ENCODE measurements around the gene UBE3C.

The UBE3C gene

DNA sequence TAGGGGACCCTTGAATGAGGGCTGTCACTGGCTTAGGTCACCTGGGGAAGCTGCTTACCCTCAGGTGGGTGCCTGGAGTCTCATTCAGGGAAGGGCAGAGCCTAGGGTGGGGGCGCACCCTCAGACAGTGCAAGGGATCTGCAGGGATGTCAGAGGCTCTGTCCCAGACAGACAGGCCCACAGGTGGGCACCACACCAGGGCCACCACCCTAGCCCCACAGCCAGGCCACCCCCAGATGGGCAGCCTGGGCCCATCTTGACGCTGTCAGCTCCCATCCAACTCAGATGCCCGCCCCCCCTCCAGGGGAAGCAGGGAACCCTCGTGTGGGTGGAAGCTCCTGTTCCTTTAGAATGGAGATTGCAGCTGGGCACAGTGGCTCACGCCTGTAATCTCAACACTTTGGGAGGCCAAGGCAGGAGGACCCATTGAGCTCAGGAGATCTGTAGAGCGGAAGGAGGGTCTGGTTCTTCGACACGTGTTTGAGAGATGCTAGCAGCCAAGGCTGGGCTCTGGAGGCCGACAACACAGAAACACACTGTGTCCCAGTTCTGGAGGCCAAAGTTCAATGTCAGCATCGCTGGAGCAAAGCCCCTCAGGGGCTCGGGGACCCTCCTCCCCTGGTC lies 139.6 kb downstream of the UBE3C start:
- H3K4me3 ChIP-seq (replicated peaks in 1 of 2; ENCODE audit: low read depth in 2 of 2, low read length in 2 of 2): no peak overlapping the region
- DNase-seq (ENCODE audit: low read depth in 2 of 2): no peak
- TF ChIP-seq, protein P1, sequence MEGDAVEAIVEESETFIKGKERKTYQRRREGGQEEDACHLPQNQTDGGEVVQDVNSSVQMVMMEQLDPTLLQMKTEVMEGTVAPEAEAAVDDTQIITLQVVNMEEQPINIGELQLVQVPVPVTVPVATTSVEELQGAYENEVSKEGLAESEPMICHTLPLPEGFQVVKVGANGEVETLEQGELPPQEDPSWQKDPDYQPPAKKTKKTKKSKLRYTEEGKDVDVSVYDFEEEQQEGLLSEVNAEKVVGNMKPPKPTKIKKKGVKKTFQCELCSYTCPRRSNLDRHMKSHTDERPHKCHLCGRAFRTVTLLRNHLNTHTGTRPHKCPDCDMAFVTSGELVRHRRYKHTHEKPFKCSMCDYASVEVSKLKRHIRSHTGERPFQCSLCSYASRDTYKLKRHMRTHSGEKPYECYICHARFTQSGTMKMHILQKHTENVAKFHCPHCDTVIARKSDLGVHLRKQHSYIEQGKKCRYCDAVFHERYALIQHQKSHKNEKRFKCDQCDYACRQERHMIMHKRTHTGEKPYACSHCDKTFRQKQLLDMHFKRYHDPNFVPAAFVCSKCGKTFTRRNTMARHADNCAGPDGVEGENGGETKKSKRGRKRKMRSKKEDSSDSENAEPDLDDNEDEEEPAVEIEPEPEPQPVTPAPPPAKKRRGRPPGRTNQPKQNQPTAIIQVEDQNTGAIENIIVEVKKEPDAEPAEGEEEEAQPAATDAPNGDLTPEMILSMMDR (IDR thresholded peaks at IDR 0.05; ENCODE audit: low read depth, low read length): no peak

DNA sequence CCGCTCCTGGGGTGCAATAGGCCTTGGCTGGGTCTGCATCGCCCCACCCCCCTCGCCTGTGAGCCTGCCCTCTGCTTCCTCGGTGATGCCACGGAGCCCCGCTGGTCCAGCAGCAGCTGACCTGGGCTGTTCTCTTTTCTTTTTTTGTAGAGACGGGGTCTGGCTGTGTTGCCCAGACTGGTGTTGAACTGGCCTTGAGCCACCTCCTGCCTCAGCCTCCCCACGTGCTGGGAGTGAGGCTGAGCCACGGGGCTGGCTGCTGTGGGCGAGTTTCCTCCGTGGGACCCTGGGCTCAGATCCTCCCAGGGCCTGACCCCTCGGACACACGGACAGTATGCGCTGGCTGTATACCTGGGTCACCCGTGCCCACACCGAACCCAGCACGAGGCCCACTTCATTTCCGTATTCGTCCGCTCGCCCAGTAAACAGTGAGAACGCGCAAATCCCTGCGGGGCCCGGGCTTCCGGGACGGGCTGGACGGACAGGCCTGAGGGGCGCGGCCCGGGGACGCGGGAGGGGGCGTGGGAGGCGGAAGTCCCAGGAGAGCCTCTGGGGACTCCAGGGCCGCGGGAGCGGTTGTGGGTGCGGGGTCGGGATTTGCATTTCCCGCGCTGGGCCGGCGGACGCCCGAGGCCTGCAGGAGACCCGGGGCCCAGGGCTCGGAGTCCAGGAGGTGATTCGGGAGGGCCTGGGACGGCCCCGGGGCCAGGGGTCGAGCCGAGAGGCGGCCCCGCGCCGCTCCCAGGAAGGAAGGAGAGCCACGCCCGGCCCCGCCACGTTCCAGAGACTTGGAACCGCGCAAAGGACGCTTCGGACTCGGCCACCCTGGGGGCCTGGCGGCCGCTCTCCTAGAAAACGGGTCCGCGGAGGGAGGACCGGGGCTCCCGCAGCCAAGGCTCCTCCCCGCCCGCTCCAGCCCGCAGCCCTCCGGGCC lies 140.3 kb downstream of the UBE3C start:
- peak; percentile 39 to 68 for DNase-seq (ENCODE audit: low read depth in 2 of 2)
- H3K4me3 ChIP-seq (replicated peaks in 1 of 2; ENCODE audit: low read depth in 2 of 2, low read length in 2 of 2): peak overlapping the region; percentile 29 to 44
- TF ChIP-seq, protein P1 (IDR thresholded peaks at IDR 0.05; ENCODE audit: low read depth, low read length): no peak

DNA sequence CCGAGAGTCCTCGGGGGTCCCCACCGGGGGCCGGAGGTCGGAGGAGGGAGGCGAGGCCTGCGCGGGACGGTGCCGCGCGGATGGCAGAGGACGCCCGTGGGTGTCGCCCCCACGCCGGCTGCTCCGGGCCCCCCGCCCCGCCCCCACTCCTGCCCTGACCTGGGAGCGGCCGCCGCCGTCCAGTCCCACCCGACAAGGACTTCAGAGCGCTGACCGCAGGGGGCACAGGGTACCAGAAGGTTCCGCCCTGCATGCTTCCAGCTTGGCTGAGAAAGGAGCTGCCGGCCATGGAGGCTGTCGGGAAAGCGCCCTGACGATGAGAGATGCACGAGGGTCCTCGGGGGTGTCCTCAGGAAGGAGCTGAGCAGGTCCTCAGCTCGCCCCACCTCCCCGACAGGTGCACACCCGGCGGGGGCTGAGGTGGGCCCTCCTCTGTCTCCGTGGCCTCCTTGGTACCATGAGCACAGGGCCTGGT lies 141.1 kb downstream of the UBE3C start:
- no peak for DNase-seq (ENCODE audit: low read depth in 2 of 2)
- TF ChIP-seq, protein P1 (IDR thresholded peaks at IDR 0.05; ENCODE audit: low read depth, low read length): no peak
- H3K4me3 ChIP-seq (replicated peaks in 1 of 2; ENCODE audit: low read depth in 2 of 2, low read length in 2 of 2): peak overlapping the region; percentile 11 to 44

DNA sequence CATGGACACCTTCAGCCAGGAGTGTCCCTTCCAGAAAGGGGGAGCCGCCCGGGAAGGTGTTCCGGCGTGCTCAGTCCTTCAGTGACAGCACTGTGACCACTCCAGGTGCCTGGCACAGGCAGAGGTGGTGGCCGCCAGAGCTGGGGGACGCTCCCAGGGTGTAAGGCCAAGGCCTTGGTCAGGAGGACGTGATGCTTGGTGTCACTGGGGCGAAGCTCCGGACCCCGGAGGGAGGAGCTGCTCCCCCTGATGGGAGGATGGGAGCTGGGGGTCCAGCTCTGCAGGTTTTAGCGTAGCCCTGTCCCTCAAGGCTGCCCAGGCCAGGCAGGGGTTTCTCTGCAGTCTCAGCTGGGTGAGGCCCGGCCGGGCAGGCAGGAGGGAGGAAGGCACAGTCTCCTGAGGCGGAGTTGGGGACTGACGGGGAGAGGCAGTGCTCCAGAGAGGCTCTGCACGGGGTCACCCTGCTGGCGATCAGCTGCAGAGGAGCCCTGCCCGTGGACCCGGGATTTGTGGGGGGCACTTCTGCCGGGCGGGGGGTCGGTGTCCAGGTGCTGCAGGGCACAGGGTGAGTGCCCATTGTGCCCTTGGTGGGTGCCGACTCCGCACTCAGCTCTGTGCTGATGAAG lies 141.6 kb downstream of the UBE3C start:
- TF ChIP-seq, protein P1 (IDR thresholded peaks at IDR 0.05; ENCODE audit: low read depth, low read length): no peak
- no peak for DNase-seq (ENCODE audit: low read depth in 2 of 2)
- no peak overlapping the region for H3K4me3 ChIP-seq (replicated peaks in 1 of 2; ENCODE audit: low read depth in 2 of 2, low read length in 2 of 2)

DNA sequence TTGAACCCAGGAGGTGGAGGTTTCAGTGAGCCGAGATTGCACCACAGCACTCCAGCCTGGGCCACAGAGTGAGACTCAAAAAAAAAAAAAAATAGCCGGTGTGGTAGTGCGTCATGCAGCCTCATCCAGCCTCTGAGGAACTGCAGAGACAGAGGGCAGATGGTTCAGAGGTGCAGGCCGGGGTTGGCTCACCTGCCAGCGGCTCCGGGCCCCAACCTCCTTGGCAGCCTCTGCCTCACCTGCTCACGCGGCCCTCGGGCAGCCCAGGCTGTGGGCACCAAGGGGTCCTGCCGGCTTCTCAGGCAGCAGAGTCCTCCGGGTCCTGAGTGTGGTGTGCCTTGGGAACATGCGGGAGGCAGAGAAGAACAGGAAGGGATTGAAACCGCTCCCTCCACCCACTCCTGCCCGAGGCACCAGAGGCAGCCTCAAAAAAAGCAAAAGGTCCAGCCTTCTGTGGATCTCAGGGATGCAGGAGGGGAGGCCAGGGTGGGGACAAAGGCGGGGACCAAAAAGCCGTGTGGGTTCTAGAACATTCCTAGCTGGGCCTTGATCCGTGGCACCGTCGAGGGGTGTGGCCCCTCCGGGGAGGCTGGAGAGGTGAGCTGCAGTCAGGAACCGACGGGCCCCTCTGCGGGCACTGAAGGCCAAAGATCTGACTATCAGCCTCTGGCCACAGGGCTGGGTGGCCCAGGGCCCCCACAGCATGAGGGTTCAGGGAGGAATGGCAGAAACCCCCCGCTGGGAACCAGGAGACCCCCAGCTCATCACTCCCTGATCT lies 142.7 kb downstream of the UBE3C start:
- no peak for DNase-seq (ENCODE audit: low read depth in 2 of 2)
- H3K4me3 ChIP-seq (replicated peaks in 1 of 2; ENCODE audit: low read depth in 2 of 2, low read length in 2 of 2): no peak overlapping the region
- TF ChIP-seq, protein P1 (IDR thresholded peaks at IDR 0.05; ENCODE audit: low read depth, low read length): no peak

DNA sequence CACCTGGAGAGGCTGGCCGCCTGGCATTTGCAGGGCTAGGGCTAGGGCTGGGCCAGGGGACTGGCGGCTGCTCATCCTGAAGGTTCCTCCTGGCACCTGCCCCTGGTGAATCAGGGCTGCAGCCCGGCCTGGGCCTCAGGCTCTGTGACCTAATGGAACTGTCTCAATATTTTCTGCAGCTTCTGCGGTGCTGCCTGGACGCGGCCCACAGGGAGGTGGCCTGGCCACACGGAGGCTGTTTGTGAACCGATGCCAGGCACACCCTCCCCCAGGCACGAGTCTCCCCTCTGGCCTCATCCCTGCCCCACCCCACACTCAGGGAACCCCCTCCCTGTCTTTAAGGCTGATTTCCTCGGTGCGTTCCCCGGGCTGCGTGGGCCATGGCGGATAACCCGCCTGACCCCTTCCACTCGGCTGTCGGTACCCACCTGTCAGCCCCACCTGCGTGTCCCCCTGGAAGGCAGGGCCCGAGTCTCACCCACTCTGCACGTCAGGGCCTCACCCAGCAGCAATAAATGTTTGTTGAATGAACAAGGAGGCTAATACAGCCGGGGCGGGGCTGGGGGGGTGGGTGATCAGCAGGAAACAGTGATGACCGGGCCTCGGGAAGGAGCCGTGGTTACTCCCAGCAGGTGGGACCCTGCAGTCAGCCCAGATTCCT lies 143.5 kb downstream of the UBE3C start:
- H3K4me3 ChIP-seq (replicated peaks in 1 of 2; ENCODE audit: low read depth in 2 of 2, low read length in 2 of 2): no peak overlapping the region
- DNase-seq (ENCODE audit: low read depth in 2 of 2): no peak
- TF ChIP-seq, protein P1 (IDR thresholded peaks at IDR 0.05; ENCODE audit: low read depth, low read length): no peak

Data from cardiac fibroblast (primary cell).